Inflammatory macrophage treated with lipopolysaccharide for 1 hour (primary cell): ENCODE measurements around the gene PNMA6E.

Source experiments
- DNase-seq, 2 donors: peaks; one replicate each; pipeline ENCODE4 v3.0.0-alpha.2; 2020 to 2022

The PNMA6E gene

GRCh38 chrX:153434801-153435200 lies 33.7 kb upstream of the PNMA6E start:
- DNase-seq: no peak

- no peak for DNase-seq
These were observed 32.7 kb upstream of the PNMA6E start for GRCh38 chrX:153433781-153434285.

GRCh38 chrX:153433161-153433680 lies 32.1 kb upstream of the PNMA6E start:
- DNase-seq: no peak

GRCh38 chrX:153430796-153431195 lies 29.6 kb upstream of the PNMA6E start:
- no peak for DNase-seq

- no peak for DNase-seq
These were observed 25.1 kb upstream of the PNMA6E start for GRCh38 chrX:153426204-153426603.

- no peak for DNase-seq
These were observed 22.5 kb upstream of the PNMA6E start for GRCh38 chrX:153423652-153424051.

GRCh38 chrX:153421856-153422255 lies 20.7 kb upstream of the PNMA6E start:
- no peak for DNase-seq

- no peak for DNase-seq
These were observed 19.9 kb upstream of the PNMA6E start for GRCh38 chrX:153420851-153421599.

GRCh38 chrX:153417637-153418036 lies 16.5 kb upstream of the PNMA6E start:
- DNase-seq: no peak

GRCh38 chrX:153416781-153417450 lies 15.8 kb upstream of the PNMA6E start:
- peak in 1 of 2 donors; percentile 7 for DNase-seq

- DNase-seq: peak; percentile 71 to 82
These were observed 13.8 kb upstream of the PNMA6E start for GRCh38 chrX:153414856-153415510.

GRCh38 chrX:153413731-153414130 lies 12.6 kb upstream of the PNMA6E start:
- no peak for DNase-seq

- DNase-seq: no peak
These were observed 11.9 kb upstream of the PNMA6E start for GRCh38 chrX:153412746-153413720.

GRCh38 chrX:153411988-153412574 lies 10.9 kb upstream of the PNMA6E start:
- DNase-seq: peak; percentile 28 to 38

GRCh38 chrX:153411255-153411987 lies 10.3 kb upstream of the PNMA6E start, which contains the start of gene ZFP92:
Gene ZFP92 (plus strand): TSS chrX:153411472. CDS start chrX:153418323, 6,851 bp downstream.
- DNase-seq: peak; percentile 41 to 43

GRCh38 chrX:153410888-153411254 lies 9.7 kb upstream of the PNMA6E start:
- no peak for DNase-seq

GRCh38 chrX:153410373-153410772 lies 9.2 kb upstream of the PNMA6E start:
- no peak for DNase-seq

- no peak for DNase-seq
These were observed 8.4 kb upstream of the PNMA6E start for GRCh38 chrX:153409414-153410101.

- no peak for DNase-seq
These were observed 7.8 kb upstream of the PNMA6E start for GRCh38 chrX:153408871-153409351.

- DNase-seq: no peak
These were observed 7.1 kb upstream of the PNMA6E start for GRCh38 chrX:153408221-153408721.
